PC-3 (cell line): ENCODE data around the gene IGSF3.
"Not testable (repeated sequence)": the region's sequence is repeated elsewhere in the genome, so short reads cannot be mapped to it uniquely, and the experiment has no call there.

Experiments used
- EZH2 ChIP-seq: fragments of 300-600 bp; sonication (generic); IDR thresholded peaks from one replicate; pipeline ENCODE4 v1.6.1; 2017; ENCODE audit warnings: antibody characterized with exemption, mild to moderate bottlenecking, low read length; ENCODE audit not compliant: unreplicated experiment
- TF ChIP-seq, protein P1 (sequence below): fragments of 300-600 bp; sonication (generic); conservative IDR thresholded peaks from 2 replicates; pipeline ENCODE4 v1.5.1; 2017; ENCODE audit warnings: antibody characterized with exemption, low read depth, mild to moderate bottlenecking, low read length

DNA sequence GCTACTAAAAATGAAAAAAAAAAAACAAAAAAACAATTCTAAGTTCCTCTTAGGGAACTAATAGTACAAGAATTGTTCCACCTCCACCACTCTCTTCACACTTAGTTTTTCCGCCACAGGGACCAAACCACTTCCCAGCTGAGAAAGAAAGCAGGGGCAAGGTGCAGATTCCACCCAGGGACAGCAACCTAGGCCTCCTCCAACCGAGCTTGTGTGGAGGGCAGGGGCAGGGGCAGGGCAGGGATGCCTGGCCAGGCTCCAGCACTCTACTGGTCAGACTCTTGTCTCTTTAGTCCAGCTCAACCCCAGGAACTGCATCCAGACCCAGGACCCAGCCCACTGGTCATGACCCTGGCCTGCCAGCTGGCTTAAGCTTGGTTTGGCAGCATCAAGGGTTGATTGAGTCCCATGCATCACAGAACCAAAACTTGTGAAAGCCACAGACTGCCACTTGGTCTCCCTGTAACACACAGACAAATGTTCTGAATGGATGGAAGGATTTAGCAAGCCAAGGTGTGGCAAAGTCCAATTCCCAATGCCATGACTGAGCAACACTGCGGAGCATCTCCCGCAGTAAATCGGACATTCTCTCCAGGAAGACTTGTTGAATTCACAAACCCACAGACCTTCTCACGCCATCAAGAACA lies 77.1 kb downstream of the IGSF3 start:
- TF ChIP-seq, protein P1, sequence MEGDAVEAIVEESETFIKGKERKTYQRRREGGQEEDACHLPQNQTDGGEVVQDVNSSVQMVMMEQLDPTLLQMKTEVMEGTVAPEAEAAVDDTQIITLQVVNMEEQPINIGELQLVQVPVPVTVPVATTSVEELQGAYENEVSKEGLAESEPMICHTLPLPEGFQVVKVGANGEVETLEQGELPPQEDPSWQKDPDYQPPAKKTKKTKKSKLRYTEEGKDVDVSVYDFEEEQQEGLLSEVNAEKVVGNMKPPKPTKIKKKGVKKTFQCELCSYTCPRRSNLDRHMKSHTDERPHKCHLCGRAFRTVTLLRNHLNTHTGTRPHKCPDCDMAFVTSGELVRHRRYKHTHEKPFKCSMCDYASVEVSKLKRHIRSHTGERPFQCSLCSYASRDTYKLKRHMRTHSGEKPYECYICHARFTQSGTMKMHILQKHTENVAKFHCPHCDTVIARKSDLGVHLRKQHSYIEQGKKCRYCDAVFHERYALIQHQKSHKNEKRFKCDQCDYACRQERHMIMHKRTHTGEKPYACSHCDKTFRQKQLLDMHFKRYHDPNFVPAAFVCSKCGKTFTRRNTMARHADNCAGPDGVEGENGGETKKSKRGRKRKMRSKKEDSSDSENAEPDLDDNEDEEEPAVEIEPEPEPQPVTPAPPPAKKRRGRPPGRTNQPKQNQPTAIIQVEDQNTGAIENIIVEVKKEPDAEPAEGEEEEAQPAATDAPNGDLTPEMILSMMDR, result not testable (repeated sequence)
- not testable (repeated sequence) for TF ChIP-seq EZH2
